GM12878 (cell line): ENCODE measurements around the gene SPATC1L.

Source experiments
- CHD1 ChIP-seq: IDR thresholded peaks from 2 replicates; pipeline ENCODE4 v1.6.1; 2012; ENCODE audit warnings: low read depth, low read length, improper control_type of control experiment
- CTCF ChIP-seq, 3 experiments: IDR thresholded peaks in 2 of 3; conservative IDR thresholded peaks in 1 of 3; 2 replicates each; pipeline ENCODE4 v1.5.1; 2011; ENCODE audit warnings: low read depth in 3 of 3, low read length in 3 of 3, mild to moderate bottlenecking in 3 of 3, control low read depth in 2 of 3, moderate library complexity in 2 of 3, inconsistent platforms in 1 of 3, mixed read lengths in 1 of 3; ENCODE audit not compliant: control insufficient read depth in 2 of 3, insufficient read depth in 1 of 3; ENCODE audit errors: extremely low read depth in 1 of 3
- FOS ChIP-seq: IDR thresholded peaks from 3 replicates; pipeline ENCODE4 v1.6.1; 2011; ENCODE audit warnings: borderline replicate concordance; ENCODE audit not compliant: insufficient read length; ENCODE audit errors: extremely low read depth
- JUNB ChIP-seq: IDR thresholded peaks from 2 replicates; pipeline ENCODE4 v1.6.1; 2016; ENCODE audit warnings: antibody characterized with exemption, mild to moderate bottlenecking
- MTA2 ChIP-seq: fragments of 450-650 bp; IDR thresholded peaks from 2 replicates; pipeline ENCODE4 v1.6.1; 2016; ENCODE audit warnings: low read depth, mild to moderate bottlenecking, moderate library complexity
- NFIC ChIP-seq: IDR thresholded peaks from 2 replicates; pipeline ENCODE4 v1.6.1; 2012; ENCODE audit warnings: low read depth, mild to moderate bottlenecking, inconsistent platforms, low read length, moderate library complexity
- NFYB ChIP-seq: IDR thresholded peaks from 2 replicates; pipeline ENCODE4 v1.6.1; 2011; ENCODE audit warnings: low read depth, mild to moderate bottlenecking, low read length, improper control_type of control experiment, moderate library complexity; ENCODE audit not compliant: insufficient read depth
- PBX3 ChIP-seq: IDR thresholded peaks from 2 replicates; pipeline ENCODE4 v1.6.1; 2011; ENCODE audit warnings: mild to moderate bottlenecking, low read depth, low read length, moderate library complexity; ENCODE audit not compliant: insufficient replicate concordance
- POLR2AphosphoS5 ChIP-seq: IDR thresholded peaks from 2 replicates; pipeline ENCODE4 v1.6.1; 2011; ENCODE audit warnings: mild to moderate bottlenecking, low read length, inconsistent platforms
- RCOR1 ChIP-seq: conservative IDR thresholded peaks from 2 replicates; pipeline ENCODE4 v1.6.1; 2012; ENCODE audit warnings: low read depth, low read length, improper control_type of control experiment
- SUZ12 ChIP-seq: fragments of 200-600 bp; sonication (generic); IDR thresholded peaks from one replicate; pipeline ENCODE4 v1.6.1; 2018; ENCODE audit warnings: antibody characterized with exemption, mild to moderate bottlenecking; ENCODE audit not compliant: unreplicated experiment
- TBL1XR1 ChIP-seq: IDR thresholded peaks from 2 replicates; pipeline ENCODE4 v1.6.1; 2012; ENCODE audit warnings: low read depth, low read length, improper control_type of control experiment
- USF2 ChIP-seq: IDR thresholded peaks from 2 replicates; pipeline ENCODE4 v1.6.1; 2011; ENCODE audit warnings: low read depth, low read length, improper control_type of control experiment, borderline replicate concordance

GRCh38 chr21:46119637-46120271 is 64.5 kb downstream of the SPATC1L start:
- TF ChIP-seq POLR2AphosphoS5 (no peak), MTA2 (no peak), USF2 (no peak), NFYB (no peak), RCOR1 (no peak), CTCF (IDR thresholded peaks at IDR 0.05 in 2 of 3, conservative IDR thresholded peaks at IDR 0.05 in 1 of 3; ENCODE audit: control insufficient read depth in 2 of 3, extremely low read depth in 1 of 3, insufficient read depth in 1 of 3, low read depth in 3 of 3, low read length in 3 of 3) (no peak), TBL1XR1 (no peak), SUZ12 (no peak), CHD1 (no peak), NFIC (no peak), JUNB (no peak), FOS (no peak), PBX3 (no peak)
